Endodermal cell (in vitro differentiated cells): ENCODE results near the gene CFAP74. TPM values are rescaled to one million over a fixed set of nuclear protein-coding genes. Genes with fewer than 3 reads are reported as not detected.

Experiments
- DNase-seq: peaks from one replicate; pipeline ENCODE4 v3.0.0-alpha.2; 2017
- H3K27ac ChIP-seq: 2 replicates; pipeline ENCODE4 v1.5.1; 2013; ENCODE audit warnings: mild to moderate bottlenecking, low read depth, low read length, moderate library complexity
- H3K27me3 ChIP-seq: 2 replicates; pipeline ENCODE4 v1.6.1; 2013; ENCODE audit warnings: mild to moderate bottlenecking, low read length, moderate library complexity; ENCODE audit not compliant: insufficient read depth, control insufficient read depth, poor library complexity, severe bottlenecking
- H3K36me3 ChIP-seq: 2 replicates; pipeline ENCODE4 v1.7.0; 2013; ENCODE audit warnings: mild to moderate bottlenecking, low read length, moderate library complexity; ENCODE audit not compliant: control insufficient read depth, insufficient read depth
- H3K4me1 ChIP-seq: one replicate; pipeline ENCODE4 v1.7.0; 2013; ENCODE audit warnings: low read length; ENCODE audit not compliant: control insufficient read depth, insufficient read depth
- H3K4me3 ChIP-seq: 2 replicates; pipeline ENCODE4 v1.5.1; 2013; ENCODE audit warnings: mild to moderate bottlenecking, low read length, moderate library complexity
- H3K9ac ChIP-seq: 2 replicates; pipeline ENCODE4 v1.6.1; 2013; ENCODE audit warnings: mild to moderate bottlenecking, low read length, moderate library complexity; ENCODE audit not compliant: poor library complexity, severe bottlenecking; ENCODE audit errors: extremely low read depth
- H3K9me3 ChIP-seq: 2 replicates; pipeline ENCODE4 v1.6.1; 2013; ENCODE audit warnings: mild to moderate bottlenecking, low read length, moderate library complexity; ENCODE audit not compliant: control insufficient read depth
- H3K27ac Mint-ChIP-seq: 2 replicates; pipeline ENCODE4 v1.8.0; 2020; ENCODE audit warnings: mixed read lengths
- H3K27me3 Mint-ChIP-seq: 2 replicates; pipeline ENCODE4 v1.8.0; 2021; ENCODE audit warnings: mild to moderate bottlenecking, mixed read lengths; ENCODE audit not compliant: insufficient read depth
- H3K36me3 Mint-ChIP-seq: 2 replicates; pipeline ENCODE4 v1.8.0; 2020; ENCODE audit warnings: low read depth, mixed read lengths
- H3K4me1 Mint-ChIP-seq: 2 replicates; pipeline ENCODE4 v1.8.0; 2020; ENCODE audit warnings: mixed read lengths
- H3K4me3 Mint-ChIP-seq: 2 replicates; pipeline ENCODE4 v1.8.0; 2020; ENCODE audit warnings: mild to moderate bottlenecking, moderate library complexity, mixed read lengths
- H3K9me3 Mint-ChIP-seq: 2 replicates; pipeline ENCODE4 v1.8.0; 2020; ENCODE audit warnings: mild to moderate bottlenecking, mixed read lengths
- CTCF ChIP-seq: fragments of 200-600 bp; sonication (generic); conservative IDR thresholded peaks from 2 replicates; pipeline ENCODE4 v1.5.0; 2021; ENCODE audit warnings: antibody characterized with exemption, mild to moderate bottlenecking
- WGBS, 2 experiments: methylation state at CpG; one replicate each; pipeline versions ENCODE4 v1.1.5 to v1.1.7; 2013; ENCODE audit warnings: missing lambda C conversion rate in 2 of 2, mixed read lengths in 1 of 2; ENCODE audit not compliant: insufficient coverage in 1 of 2, insufficient read length in 1 of 2; 5-methylcytosine and 5-hydroxymethylcytosine counted together
- total RNA-seq, 2 donors: library from RNA; stranded (reverse); fragmentation: NEBNext Ultra II Directional in 1 of 2; extraction: Animal tissue kit (Norgen Biotek cat#: 25700) in 1 of 2; gene quantifications; 2 replicates in 1 of 2; 3 replicates in 1 of 2; pipeline ENCODE4 v1.2.1, GENCODE V29; 2021

CFAP74 gene
- total RNA-seq, 2 donors from 2014 or later, result 0.58 to 0.75 TPM

DNA sequence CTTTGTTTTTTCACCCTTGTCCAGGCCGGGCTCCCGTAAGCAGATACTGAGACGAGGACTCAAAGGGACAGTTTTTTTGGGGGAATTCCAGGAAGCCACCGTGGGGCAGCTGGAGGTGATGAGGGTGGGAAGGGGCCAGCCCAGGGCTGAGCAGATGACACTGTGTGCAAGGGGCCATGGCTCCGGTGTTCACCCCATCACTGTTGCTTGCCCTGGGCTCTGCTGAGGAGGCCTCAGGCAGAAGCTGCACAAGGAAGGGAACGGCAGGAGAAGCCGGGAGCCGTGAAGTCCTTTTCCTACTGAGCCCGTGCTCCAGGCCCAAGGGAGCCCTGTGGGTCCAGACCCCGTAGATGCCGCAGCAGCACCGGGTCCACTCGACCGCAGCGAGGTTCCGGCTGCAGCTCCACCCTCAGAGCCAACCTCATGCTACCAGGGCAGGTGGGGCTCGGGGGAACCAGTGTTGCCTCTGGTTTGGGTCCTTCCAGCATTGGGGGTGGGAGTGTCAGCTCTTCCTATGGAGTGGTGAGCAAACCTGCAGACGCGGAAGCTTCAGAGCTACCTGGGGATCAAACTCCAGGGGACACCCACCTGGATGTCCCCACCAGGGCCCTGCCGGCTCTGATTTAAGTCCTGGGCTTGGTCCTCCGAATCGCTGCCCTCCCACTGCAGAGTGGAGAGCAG is 92.8 kb downstream of the CFAP74 start:
- no peak overlapping the region for H3K9ac ChIP-seq
- Mint-ChIP-seq H3K27me3 (no peaks in the 10 kb centered on the region), H3K36me3 (no peaks in the 10 kb centered on the region), H3K27ac (no peak overlapping the region), H3K9me3 (no peaks in the 10 kb centered on the region), H3K4me1 (peaks cover 7% of the 10 kb centered on the region), H3K4me3 (peak overlapping the region; percentile 70)
- H3K36me3 ChIP-seq, result no peaks in the 10 kb centered on the region
- H3K27ac ChIP-seq, result no peak overlapping the region
- no peak for TF ChIP-seq CTCF
- WGBS, 2 experiments, result 92 to 95% methylated on average over 11 to 22 of the region's 22 CpGs
- H3K27me3 ChIP-seq, result no peaks in the 10 kb centered on the region
- no peak overlapping the region for H3K4me3 ChIP-seq
- H3K9me3 ChIP-seq, result no peaks in the 10 kb centered on the region
- no peaks in the 10 kb centered on the region for H3K4me1 ChIP-seq
- DNase-seq, result peak; percentile 40

DNA sequence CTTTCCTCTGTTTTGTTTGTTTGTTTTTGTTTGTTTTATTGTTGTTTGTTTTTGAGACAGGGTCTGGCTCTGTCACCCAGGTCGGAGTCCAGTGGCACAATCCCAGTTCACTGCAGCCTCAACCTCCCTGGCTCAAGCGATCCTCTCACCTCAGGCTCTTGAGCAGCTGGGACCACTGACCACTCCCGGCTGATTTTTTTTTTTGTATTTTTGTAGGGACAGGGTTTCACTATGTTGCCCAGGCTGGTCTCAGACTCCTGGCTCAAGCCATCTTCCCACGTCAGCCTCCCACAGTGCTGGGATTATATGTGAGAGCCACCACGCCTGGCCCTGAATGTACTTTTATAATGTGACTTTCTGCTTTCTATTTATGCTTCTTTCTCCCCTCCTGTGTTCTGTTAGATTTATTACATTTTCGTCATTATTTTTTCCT is 93.5 kb downstream of the CFAP74 start:
- Histone ChIP-seq H3K4me3 (peak overlapping the region; percentile 74), H3K9me3 (no peaks in the 10 kb centered on the region), H3K9ac (peak overlapping the region; percentile 60), H3K27ac (no peak overlapping the region), H3K36me3 (no peaks in the 10 kb centered on the region), H3K4me1 (no peaks in the 10 kb centered on the region), H3K27me3 (no peaks in the 10 kb centered on the region)
- no peak for TF ChIP-seq CTCF
- Mint-ChIP-seq H3K9me3 (no peaks in the 10 kb centered on the region), H3K4me1 (peaks cover 7% of the 10 kb centered on the region), H3K4me3 (peak overlapping the region; percentile 70), H3K27me3 (no peaks in the 10 kb centered on the region), H3K27ac (peak overlapping the region; percentile 63), H3K36me3 (no peaks in the 10 kb centered on the region)
- 90 to 94% methylated on average over 2 to 6 of the region's 6 CpGs for WGBS, 2 experiments
- DNase-seq, result no peak

- peak overlapping the region; percentile 77 for H3K4me3 ChIP-seq
- Mint-ChIP-seq H3K27ac (no peak overlapping the region), H3K4me3 (peak overlapping the region; percentile 70), H3K4me1 (peaks cover 7% of the 10 kb centered on the region), H3K27me3 (no peaks in the 10 kb centered on the region), H3K36me3 (no peaks in the 10 kb centered on the region), H3K9me3 (no peaks in the 10 kb centered on the region)
- no peak for TF ChIP-seq CTCF
- H3K27me3 ChIP-seq, result no peaks in the 10 kb centered on the region
- no peak for DNase-seq
- H3K36me3 ChIP-seq, result no peaks in the 10 kb centered on the region
- no peak overlapping the region for H3K27ac ChIP-seq
- no peaks in the 10 kb centered on the region for H3K4me1 ChIP-seq
- 26 to 31% methylated on average over 11 to 21 of the region's 21 CpGs for WGBS, 2 experiments
- H3K9ac ChIP-seq, result peak overlapping the region; percentile 59
- H3K9me3 ChIP-seq, result peaks cover under 1% of the 10 kb centered on the region
Observed at GRCh38 chr1:1908506-1908791, 95.1 kb downstream of the CFAP74 start.
